HG02678 (cell line): Measurements from ENCODE around the gene FMN1.
A peak's percentile ranks its signal among the peaks of the same experiment; 100 is the strongest.

Source experiments
- ATAC-seq: cut with Tn5 transposase; IDR thresholded peaks from one replicate; pipeline ENCODE4 v1.9.1; 2021; ENCODE audit warnings: mild to moderate bottlenecking, moderate library complexity; ENCODE audit not compliant: unreplicated experiment

FMN1 gene

GRCh38 chr15:33200444-33200843 is 5.9 kb upstream of the FMN1 start:
- no peak for ATAC-seq

GRCh38 chr15:33198541-33198940 is 4.0 kb upstream of the FMN1 start:
- no peak for ATAC-seq

GRCh38 chr15:33197636-33198035 is 3.1 kb upstream of the FMN1 start:
- ATAC-seq, result no peak

GRCh38 chr15:33194237-33194636 is 277 bp downstream of the FMN1 start:
- ATAC-seq, result no peak

- ATAC-seq, result no peak
These were observed 2.9 kb downstream of the FMN1 start for GRCh38 chr15:33191591-33191990.

- no peak for ATAC-seq
These were observed 4.0 kb downstream of the FMN1 start for GRCh38 chr15:33190539-33190938.

GRCh38 chr15:33188641-33189257 is 5.8 kb downstream of the FMN1 start:
- ATAC-seq, result no peak

- no peak for ATAC-seq
These were observed 6.4 kb downstream of the FMN1 start for GRCh38 chr15:33188159-33188558.

- ATAC-seq, result no peak
These were observed 11.2 kb downstream of the FMN1 start for GRCh38 chr15:33183334-33183733.

GRCh38 chr15:33182926-33183325 is 11.6 kb downstream of the FMN1 start:
- no peak for ATAC-seq

- ATAC-seq, result no peak
These were observed 12.1 kb downstream of the FMN1 start for GRCh38 chr15:33182278-33182905.

- no peak for ATAC-seq
These were observed 14.6 kb downstream of the FMN1 start for GRCh38 chr15:33179874-33180273.

GRCh38 chr15:33171202-33171601 is 23.3 kb downstream of the FMN1 start:
- no peak for ATAC-seq

GRCh38 chr15:33169625-33170024 is 24.9 kb downstream of the FMN1 start:
- no peak for ATAC-seq

GRCh38 chr15:33168444-33168843 is 26.1 kb downstream of the FMN1 start:
- ATAC-seq, result peak; percentile 87

GRCh38 chr15:33163816-33164215 is 30.7 kb downstream of the FMN1 start:
- no peak for ATAC-seq

GRCh38 chr15:33161209-33161608 is 33.3 kb downstream of the FMN1 start:
- no peak for ATAC-seq

GRCh38 chr15:33160581-33161165 is 33.8 kb downstream of the FMN1 start:
- ATAC-seq, result no peak

GRCh38 chr15:33159726-33160453 is 34.6 kb downstream of the FMN1 start:
- ATAC-seq, result no peak

- no peak for ATAC-seq
These were observed 36.1 kb downstream of the FMN1 start for GRCh38 chr15:33158366-33158765.

- no peak for ATAC-seq
These were observed 37.0 kb downstream of the FMN1 start for GRCh38 chr15:33157371-33158037.
